Left cardiac atrium (tissue), 4 donors: ENCODE data around the gene ZNF41. TPM values are rescaled to one million over a fixed set of nuclear protein-coding genes. Genes with fewer than 3 reads are reported as not detected.
A peak's percentile ranks its signal among the peaks of the same experiment; 100 is the strongest.
"Not testable (repeated sequence)": the region's sequence is repeated elsewhere in the genome, so short reads cannot be mapped to it uniquely, and the experiment has no call there.

Source experiments
- ATAC-seq, 2 donors: fragments of 200-7000 bp; cut with Tn5 transposase; one replicate each; pipeline ENCODE4 v1.9.1; 2020; ENCODE audit warnings: mild to moderate bottlenecking in 2 of 2, moderate library complexity in 2 of 2
- DNase-seq: peaks from one replicate; pipeline ENCODE4 v3.0.0-alpha.2; 2020
- intact Hi-C, 2 donors: fragments of 100-400 bp; cut with DNase I; formaldehyde crosslinking; loops; one replicate each; pipeline versions ENCODE4 v1.14.1 to v1.15.1; 2022 to 2023
- long read RNA-seq: library from polyadenylated mRNA; unstranded; transcript quantifications from one replicate; pipeline ENCODE4 v2.0.0, GENCODE V29; 2021
- total RNA-seq, 2 donors: library from RNA; stranded (reverse); fragmentation: NEBNext Ultra II Directional; extraction: Animal tissue kit (Norgen Biotek cat#: 25700); gene quantifications; one replicate each; pipeline ENCODE4 v1.2.1, GENCODE V29; 2021
- donor health status: DM: no; HTN: yes; CAD: no.
- donor health status: DM: no; HTN: yes; CAD: no; lungs with severe emphysema.
- donor health status: DM: yes; HTN: yes; CAD: no.
- donor health status: Dilated cardiomyopathy.

The ZNF41 gene
- 10 to 100 TPM; 10.8 to 14.7 TPM for total RNA-seq
- long read RNA-seq, partial matches to known transcripts = 0 of 15 reads
- long read RNA-seq, other reads (novel, unspliced or antisense) = 15 of 15 reads

DNA sequence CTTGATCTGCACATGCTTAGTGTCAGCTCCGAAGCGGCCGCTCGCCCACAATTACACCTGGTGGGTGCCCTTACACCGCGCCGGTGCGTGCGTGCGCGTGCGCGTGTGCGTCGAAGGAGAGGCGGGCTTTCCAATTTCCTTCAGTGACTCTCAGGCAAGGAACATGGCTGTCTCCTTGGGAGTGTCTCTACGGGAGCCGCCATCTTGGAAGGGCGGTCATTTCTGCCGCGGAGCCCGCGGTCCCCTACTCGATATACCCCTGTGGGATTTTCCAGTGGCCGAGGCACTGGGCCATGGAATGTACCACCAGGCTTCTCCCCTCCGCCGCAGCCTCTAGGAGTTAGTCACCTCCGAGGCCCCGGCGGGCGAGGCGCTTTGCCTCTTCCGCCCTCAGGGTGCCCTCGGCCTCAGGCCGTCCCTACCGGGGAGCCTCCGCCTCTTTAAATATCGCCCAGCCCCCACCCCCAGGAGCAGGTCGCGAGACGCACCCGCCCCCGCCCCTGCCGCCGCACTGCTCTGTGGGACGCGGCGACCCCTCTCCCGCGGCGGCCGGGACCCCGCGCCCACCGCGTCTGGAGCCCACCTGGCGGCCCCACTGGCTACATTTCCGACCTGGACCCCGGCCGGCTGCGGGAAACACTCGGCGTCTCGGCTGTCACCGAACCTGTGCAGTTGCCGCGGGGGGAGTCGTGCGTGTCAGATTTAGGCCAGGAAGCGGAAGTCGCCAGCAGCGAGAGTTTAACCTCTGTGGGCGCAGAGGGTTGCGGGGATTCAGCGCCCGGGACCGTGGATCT is at the start of gene ZNF41:
Gene ZNF41 (minus strand): TSS at position 711 of the 794 bp plus-strand sequence. CDS start 15,741 bp downstream, outside the sequence.
- intact Hi-C loops = no loop called here
- peak; percentile 79 for DNase-seq
- peak; percentile 91 to 95 for ATAC-seq

DNA sequence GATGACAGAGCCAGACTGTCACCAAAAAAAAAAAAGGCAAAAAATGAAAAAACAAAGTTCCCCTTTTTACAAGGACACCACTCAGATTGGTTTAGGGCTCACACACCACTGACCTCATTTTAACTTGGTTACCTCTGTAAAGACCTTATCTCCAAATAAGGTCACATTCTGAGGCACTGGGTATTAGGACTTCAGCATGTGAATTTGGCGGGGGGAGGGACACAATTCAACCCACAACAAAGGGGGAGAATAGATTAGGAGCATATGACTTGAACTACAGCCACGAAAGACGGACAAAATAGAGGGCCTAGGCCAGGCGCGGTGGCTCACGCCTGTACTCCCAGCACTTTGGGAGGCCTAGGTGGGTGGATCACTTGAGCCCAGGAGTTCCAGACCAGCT is 47.0 kb upstream of the ZNF41 start:
- DNase-seq (no peak), ATAC-seq (no peak)
- intact Hi-C loops = no loop called here

- DNase-seq (no peak), ATAC-seq (no peak)
- intact Hi-C loops = loop anchor here (10.0 kb wide), 2 partner anchors 145 to 335 kb away; partner anchors contain the start of gene UBA1 (in 1 of the 2)
Measured at GRCh38 chrX:47529548-47529947, 46.5 kb upstream of the ZNF41 start.

DNA sequence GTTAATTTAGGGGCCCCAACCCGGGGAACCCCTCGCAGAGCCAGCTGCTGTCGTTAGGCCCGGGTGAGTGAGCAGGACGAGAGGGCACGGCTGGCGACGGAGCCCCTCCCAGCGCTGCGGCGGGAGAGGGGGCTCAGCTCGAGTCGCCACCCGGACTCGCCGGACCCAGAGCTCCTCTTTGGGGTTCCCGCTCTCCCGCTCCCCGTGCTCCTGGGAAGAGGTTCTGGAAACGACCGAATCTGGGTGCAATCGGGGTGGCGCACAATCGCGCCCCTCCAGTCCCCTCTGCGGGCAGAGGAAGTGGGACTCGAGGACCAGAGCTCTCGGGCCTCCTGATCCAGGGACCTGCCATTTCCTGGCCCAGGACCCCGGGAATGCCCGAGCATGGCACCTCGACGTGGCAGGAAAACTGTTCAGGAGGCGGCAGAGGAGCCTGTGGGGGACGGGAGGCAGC is 40.7 kb upstream of the ZNF41 start:
- ATAC-seq = peak; percentile 6 to 27
- intact Hi-C loops = loop anchor here (5.0 to 10.0 kb wide), 3 partner anchors 139 to 331 kb away; partner anchors contain the start of gene UBA1 (in 2 of the 2)
- no peak for DNase-seq

DNA sequence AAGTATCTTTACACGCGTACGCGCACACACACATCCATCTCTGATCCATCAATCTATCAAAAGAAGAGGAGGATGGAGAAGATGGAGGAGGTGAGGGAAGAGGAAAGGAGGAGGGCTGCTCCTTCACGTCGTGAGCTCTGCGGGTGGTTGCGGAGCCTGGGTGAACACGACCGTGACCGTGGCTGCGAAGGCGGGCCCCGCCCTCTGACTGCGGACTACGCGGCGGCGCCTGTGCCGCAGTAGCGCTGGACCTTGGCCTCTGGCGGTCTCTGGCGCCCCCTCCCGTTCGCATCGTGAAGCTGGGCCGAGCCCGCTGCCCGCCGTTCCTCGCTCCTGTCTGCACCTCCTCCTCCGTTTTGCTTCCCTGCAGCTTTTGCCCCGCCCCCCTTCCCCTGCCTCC is 40.3 kb upstream of the ZNF41 start:
- intact Hi-C loops = loop anchor here (5.0 to 10.0 kb wide), 3 partner anchors 138 to 331 kb away; partner anchors contain the start of gene UBA1 (in 2 of the 2)
- DNase-seq (peak; percentile 85), ATAC-seq (peak; percentile 99 to 100)

GRCh38 chrX:47518144-47518543 is 35.1 kb upstream of the ZNF41 start:
- intact Hi-C loops = no loop called here
- DNase-seq = no peak
- no peak for ATAC-seq

DNA sequence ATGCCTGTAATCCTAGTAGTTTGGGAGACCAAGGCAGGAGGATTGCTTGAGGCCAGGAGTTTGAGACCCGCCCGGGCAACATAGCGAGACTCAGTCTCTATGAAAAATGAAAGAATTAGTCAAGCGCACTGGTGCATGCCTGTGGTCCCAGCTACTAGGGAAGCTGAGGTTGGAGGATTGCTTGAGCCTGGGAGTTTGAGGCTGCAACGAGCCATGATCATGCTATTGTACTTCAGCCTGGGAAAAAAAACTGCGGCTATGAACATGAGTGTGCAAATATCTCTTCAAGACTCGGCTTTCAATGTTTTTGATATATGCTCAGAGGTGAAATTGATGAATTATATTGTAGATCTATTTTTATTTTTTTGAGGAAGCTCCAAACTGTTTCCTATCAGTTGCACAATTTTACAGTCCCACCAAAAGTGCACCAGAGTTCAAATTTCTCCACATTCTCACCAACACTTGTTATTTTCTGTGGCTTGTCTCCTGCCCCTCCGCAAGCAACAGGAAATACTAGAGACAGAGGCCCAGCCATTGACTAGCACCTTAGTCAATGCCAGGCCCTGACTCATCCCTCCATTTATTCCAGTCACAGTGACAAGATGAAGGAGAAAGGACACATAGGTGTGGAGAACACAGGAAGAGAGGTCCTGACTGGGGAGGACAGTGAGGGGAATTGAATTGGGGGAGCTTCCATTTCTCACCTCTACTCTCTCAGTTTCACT is 33.1 kb upstream of the ZNF41 start:
- ATAC-seq = peak in 1 of 2 donors; percentile 44
- intact Hi-C loops = no loop called here

GRCh38 chrX:47514533-47515235 is 31.7 kb upstream of the ZNF41 start:
- intact Hi-C loops = no loop called here
- DNase-seq = no peak

More for the DNA sequence above, 33.1 kb upstream of the ZNF41 start:
- no peak for DNase-seq

GRCh38 chrX:47513034-47513965 is 30.3 kb upstream of the ZNF41 start:
- DNase-seq, intact Hi-C loops: not testable (repeated sequence)
- ATAC-seq = peak; percentile 72 to 79

More at GRCh38 chrX:47514533-47515235, 31.7 kb upstream of the ZNF41 start:
- ATAC-seq = no peak

DNA sequence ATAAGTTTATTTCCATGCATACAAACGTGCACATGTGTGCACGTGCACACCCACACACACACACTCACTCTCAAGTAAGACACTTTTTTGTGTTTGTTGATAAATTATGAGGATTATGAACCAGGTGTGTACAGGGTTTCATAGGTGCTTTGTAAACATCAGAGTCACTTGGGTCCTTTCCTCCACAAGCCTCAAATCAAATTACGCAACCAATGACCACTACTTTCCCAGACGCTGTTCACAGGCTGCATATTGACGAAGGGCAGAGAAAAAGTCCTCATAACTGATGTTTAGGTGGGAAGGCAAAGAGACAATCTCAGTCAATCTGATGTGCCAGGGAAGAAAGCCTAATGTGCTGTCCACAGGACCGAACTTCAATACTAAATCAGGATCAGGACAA is 29.4 kb upstream of the ZNF41 start:
- DNase-seq, intact Hi-C loops, ATAC-seq: not testable (repeated sequence)

- intact Hi-C loops = no loop called here
- DNase-seq (no peak), ATAC-seq (no peak)
Measured at GRCh38 chrX:47507153-47507867, 24.3 kb upstream of the ZNF41 start.

DNA sequence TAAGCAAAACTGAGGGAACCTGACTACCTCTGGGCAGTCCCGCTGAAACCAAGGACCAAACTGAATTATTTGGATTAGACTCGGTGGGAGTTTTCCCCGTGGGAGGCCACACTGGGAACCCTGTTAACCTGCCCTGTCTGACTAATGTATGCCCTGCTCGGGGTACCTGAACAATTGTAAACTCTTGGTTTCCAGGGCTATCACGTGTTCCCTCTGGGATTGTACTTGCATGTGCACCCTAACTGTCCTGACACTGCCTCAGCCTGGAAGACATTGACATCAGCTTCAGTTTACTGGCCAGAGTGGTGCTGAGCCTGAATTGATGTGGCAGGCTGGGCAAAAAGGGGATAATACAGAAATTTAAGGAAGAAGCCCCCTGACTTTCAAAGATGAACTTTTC is 20.1 kb upstream of the ZNF41 start:
- ATAC-seq (no peak), DNase-seq (no peak)

DNA sequence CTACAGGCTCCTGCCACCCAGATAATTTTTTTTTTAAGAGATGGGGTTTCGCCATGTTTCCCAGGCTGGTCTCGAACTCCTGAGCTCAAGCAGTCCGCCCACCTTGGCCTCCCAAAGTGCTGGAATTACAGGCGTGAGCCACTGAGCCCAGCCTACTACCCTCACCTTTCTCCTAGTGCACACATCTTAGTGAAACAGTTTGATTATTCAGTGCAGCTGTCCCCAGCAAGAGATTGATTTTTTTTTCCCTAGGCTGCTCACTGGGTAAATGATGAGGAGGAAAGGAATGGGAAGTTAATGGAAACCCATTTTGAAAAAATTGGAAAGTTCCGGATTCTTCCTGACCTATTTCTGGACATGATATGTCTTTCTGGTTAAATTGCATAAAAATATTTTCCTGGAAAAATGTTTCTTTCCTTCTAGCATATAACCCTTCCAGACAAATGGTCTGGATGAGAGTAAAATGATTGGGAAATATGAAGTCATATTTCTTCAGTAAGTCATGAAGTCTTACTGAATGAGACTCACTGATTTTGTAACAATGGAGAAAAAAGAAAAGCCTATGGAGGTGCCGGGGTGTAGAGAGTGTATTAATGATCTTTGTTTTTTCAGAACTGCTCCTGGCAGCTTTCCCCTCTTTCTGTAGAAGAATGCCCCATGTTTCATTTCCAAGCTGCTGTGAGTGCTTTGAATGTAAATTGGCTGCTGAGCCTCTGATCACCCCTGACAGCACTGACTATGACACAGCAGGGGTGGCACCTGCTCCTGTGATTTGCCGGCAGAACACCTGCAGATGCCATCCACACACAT is 19.5 kb upstream of the ZNF41 start:
- ATAC-seq (no peak), DNase-seq (no peak)
- intact Hi-C loops = no loop called here

More for the DNA sequence above, 20.1 kb upstream of the ZNF41 start:
- intact Hi-C loops = no loop called here

DNA sequence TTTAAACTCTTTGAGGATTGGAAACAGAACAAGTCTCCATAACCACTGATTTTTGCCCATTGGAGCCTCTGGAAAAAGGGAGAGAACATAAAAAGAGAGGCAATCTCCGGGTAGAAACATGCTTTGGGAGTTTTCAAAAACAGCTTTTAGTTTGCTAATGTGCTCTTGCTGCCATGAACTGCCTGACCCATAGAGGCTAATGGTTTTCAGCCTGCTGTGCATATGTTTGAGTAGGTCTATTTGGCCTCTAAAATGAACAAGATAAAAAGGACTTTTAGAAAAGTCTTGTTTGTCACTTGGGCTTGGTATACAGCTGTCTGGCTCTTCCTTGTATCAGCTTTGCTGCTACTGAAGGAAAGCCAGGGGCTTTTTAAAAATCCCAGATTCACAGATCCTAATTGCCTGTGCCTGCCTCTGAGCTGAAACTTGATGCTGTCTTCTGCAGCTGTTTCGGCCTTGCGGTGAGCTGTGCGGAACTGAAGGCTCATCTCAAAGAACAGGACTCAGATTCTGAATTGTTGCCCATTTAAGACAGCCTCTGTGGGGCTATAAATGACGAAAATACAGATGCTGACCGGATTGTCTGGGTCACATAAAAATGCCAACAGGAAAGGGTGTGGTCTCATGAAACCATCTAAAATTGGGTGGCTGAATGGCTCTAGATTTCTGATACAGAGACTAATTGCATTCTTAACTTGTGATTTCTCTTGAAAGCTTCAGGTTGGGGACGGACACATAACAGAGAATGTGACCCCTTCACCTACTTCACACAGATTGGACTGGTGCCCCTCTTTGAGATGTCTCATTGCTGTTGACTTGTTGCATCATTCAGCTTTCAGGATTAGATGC is 18.4 kb upstream of the ZNF41 start:
- ATAC-seq (no peak), DNase-seq (no peak)
- intact Hi-C loops = no loop called here

DNA sequence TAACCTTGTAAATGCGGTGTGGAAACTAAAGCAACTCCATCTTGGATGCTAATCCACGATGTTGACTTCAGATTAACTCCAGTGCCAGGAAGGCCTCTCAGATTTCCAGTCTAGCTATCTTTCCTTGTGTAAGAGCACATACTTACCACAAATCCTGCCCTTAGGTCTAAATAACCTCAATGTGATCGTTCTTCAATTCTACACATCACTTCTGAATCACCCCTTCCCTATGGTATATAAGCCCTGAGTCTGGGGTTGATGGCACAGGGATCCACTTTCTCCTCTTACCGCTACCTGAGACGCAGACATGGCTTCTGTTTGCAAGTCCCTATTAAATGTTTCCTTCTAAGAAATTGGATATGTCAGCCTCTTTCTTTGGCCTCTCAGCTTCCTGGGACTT is 17.5 kb upstream of the ZNF41 start:
- intact Hi-C loops = no loop called here
- no peak for DNase-seq
- no peak for ATAC-seq

DNA sequence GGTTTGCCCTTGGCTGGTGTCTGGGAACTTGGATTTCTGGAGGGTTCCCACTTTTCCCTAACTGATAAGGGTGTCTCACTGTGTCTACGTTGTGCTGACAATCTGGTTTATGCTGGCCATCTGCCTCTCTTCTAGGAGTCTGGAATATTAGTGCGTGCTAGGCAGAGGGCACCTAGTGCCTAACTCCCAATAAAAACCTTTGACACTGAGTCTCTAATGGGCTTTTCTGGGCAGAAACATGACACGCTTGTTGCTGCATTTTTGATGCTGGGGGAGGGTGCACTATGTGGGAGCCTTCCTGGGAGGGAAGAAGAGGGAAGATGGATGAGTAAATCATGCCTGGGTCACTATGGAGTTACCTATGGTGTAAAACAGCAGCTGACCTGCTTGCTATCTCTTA is 16.3 kb upstream of the ZNF41 start:
- intact Hi-C loops = no loop called here
- no peak for ATAC-seq
- DNase-seq = no peak
